Stimulated activated CD4-positive, alpha-beta T cell treated with anti-CD3 and anti-CD28 coated beads, Interleukin-1b, Interleukin-23, amount 100 ng/mL, for 1 hour (primary cell): ENCODE data around the gene TOMT.
"Not testable (repeated sequence)": the region's sequence is repeated elsewhere in the genome, so short reads cannot be mapped to it uniquely, and the experiment has no call there.

ENCODE experiments used
- DNase-seq, 2 donors: peaks; one replicate each; pipeline ENCODE4 v3.0.0-alpha.2; 2020; ENCODE audit warnings: low read depth in 2 of 2

The TOMT gene

GRCh38 chr11:72124046-72124445, 18.3 kb downstream of the TOMT start:
- no peak for DNase-seq

GRCh38 chr11:72125956-72126355, 20.2 kb downstream of the TOMT start:
- DNase-seq, result no peak

DNA sequence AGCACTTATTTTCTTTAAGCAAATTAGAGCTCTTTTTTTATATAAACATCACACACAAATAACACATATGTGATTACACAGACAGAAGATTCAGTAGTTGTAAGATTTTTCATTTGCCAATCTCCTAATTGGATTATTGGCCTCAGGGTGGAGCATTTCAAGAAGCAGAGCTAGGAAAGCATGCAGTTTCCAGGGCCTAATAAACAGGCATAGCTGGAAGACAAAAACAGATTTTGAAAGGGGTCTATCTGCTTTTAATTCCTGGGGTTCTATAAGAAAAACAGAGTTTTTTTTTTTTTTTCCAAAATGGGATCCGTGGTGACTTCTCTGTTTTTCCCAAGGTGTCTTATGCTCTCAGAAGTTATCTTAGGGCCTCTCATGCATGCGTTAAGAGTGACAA, 22.2 kb downstream of the TOMT start:
- no peak for DNase-seq

- DNase-seq, result no peak
Observed at GRCh38 chr11:72129381-72129780, 23.7 kb downstream of the TOMT start.

DNA sequence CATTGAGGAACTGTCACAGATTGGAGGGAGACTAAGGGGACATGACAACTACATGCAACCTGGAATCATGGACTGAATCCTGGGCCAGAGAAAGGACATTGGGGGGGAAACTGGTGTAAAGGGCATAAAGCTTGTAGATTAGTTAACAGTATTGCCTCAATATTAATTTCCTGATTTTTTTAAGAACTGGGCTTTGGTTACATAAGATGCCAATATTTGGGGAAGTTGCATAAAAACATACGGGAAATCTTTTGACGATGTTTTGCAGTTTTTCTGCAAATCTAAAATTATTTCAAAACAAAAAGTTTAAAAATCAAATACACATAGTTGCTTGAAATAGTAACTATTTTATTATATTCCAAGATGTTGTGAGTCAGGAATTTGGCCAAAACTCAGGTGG, 26.9 kb downstream of the TOMT start:
- no peak for DNase-seq

DNA sequence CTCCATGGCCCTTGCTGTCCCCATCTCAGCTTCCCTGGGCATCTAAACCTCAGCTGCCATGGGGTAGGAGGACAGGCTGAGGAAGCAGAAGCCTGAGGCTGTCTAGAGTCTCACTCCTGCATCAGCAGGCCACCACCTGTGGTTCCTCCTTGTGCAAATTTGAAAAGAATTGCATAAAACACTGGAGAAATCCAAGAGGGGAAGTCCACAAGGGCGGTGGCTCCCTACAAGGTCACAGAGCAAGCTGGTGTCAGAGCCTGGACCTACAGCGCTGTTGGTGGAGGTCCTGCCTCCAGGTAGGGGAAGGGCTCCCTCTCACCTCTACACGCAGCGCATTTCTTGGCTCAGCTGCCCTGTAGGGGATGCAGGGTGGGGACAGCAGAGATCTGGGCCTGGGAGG, 29.7 kb downstream of the TOMT start, which contains the start of gene FOLR3:
Gene FOLR3, plus strand, starts transcription at position 253 of the 400 bp plus-strand sequence. CDS start 228 bp downstream, outside the sequence.
- not testable (repeated sequence) for DNase-seq

- DNase-seq, result no peak
Observed at GRCh38 chr11:72135891-72136683, 30.4 kb downstream of the TOMT start.

- DNase-seq, result no peak
Observed at GRCh38 chr11:72136684-72137262, 31.0 kb downstream of the TOMT start.

DNA sequence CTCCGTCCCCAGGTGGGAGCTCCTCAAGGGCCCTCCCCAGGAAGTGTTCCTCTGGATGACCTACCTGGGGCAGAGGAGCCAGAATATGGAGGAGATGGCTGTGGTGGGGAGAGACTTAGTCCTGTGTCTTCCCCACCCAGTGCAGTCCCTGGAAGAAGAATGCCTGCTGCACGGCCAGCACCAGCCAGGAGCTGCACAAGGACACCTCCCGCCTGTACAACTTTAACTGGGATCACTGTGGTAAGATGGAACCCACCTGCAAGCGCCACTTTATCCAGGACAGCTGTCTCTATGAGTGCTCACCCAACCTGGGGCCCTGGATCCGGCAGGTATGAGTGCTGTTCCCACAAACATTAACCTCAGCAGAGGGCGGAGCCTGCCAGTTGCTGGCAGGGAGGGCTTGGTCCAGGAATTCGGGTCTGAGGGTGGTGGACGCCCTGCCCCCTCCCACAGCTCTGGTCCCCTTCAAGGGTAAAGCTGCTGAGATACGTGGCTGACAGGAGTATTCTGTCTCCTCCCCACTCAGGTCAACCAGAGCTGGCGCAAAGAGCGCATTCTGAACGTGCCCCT, 33.2 kb downstream of the TOMT start:
- DNase-seq, result no peak

- DNase-seq, result no peak
Observed at GRCh38 chr11:72139500-72139899, 33.8 kb downstream of the TOMT start.

DNA sequence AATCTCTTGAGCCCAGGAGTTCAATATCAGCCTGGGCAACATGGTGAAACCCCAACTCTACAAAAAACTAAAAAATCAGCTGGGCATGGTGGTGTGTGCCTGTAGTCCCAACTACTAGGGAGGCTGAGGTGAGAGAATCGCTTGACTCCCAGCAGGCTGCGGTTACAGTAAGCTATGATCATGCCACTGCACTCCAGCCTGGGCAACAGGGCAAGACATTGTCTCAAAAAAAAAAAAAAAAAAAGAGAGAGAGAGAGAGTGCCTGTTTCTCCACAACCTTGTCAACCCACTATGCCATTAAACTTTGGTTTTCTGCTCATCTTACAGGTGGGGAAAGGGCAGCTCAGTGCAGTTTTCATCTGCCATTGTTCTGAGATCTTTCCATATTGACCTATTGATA, 34.9 kb downstream of the TOMT start:
- DNase-seq, result no peak

DNA sequence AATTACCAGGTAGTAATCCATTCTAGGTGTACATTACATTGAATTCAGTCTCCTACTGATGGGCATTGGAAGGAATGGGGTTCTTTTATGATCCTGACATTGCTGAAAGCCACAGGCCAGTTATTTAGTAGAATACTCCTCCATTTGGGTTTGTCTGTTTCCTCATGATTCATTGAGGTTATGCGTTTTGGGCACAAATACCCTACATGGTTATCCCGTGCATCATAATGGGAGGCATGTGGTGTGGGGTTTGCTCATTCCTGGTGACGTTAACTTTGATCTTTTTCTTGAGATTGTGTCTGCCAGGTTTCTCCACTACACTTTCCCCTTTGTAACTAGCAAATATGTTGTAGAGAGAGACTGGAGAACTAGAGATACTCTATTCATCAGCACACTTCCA, 35.3 kb downstream of the TOMT start:
- no peak for DNase-seq

DNA sequence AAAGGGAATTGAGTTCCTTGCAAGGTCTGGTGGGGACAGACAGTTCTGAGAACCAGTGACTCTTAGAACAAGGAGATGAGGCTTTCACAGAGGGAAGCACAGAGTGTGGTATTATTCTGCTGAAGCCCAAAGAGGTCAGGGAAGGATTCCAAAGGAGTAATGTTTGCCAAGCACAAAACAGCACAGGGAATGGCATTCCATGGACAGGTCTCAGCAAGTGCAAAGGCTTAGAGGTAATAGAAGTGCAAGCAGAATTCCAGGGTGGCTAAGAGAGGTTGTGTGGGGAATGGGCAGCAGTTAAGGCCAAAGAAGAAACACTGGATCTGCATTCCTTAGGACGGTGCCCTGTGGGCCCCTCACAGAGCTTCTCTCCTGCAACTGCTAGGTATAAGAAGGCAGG, 36.4 kb downstream of the TOMT start:
- DNase-seq, result not testable (repeated sequence)

DNA sequence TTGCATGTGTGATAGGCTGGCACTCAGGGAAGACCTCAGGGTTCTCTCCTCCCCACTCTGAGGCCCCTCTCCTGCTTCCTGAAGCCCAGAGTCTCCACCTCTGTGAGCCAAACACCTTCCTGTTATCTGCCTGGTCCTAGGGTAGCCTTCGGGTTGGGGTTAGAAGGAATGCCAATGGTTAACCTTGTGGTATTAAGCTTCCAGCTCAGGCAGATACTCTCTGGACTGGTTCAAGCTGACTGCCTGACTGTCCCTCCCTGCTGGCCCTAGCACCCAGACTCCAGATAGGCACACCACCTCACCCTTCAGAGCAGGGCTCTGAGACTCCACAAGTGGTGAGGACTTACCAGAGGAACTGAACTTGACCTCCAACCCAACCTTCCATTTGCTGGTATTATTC, 36.8 kb downstream of the TOMT start:
- not testable (repeated sequence) for DNase-seq

DNA sequence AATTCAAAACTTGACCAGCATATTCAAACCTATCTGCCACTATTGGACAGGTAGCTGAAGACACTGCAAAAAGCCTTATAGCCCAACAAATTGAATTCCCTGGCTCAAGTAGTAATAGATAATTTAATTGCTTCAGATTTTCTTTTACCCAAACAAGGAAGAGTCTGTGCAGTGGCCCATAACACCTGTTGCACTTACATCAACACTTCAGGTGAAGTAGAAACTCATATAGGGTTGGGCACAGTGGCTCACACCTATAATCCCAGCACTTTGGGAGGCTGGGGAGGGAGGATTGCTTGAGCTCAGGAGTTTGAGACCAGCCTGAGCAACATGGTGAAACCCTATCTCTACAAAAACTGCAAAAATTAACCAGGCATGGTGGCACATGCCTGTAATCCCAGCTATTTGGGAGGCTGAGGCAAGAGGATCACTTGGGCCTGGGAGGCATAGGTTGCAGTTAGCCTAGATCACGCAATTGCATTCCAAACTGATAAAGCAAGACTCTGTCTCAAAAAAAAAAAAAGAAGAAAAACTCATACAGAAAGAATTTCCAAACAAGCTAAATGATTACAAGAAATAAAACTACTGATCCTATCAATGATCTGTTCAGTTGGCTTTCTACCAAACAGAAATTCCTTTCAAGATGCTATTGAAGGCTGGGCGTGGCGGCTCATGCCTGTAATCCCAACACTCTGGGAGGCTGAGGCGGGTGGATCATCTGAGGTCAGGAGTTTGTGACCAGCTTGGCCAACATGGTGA, 39.3 kb downstream of the TOMT start:
- DNase-seq, result no peak

DNA sequence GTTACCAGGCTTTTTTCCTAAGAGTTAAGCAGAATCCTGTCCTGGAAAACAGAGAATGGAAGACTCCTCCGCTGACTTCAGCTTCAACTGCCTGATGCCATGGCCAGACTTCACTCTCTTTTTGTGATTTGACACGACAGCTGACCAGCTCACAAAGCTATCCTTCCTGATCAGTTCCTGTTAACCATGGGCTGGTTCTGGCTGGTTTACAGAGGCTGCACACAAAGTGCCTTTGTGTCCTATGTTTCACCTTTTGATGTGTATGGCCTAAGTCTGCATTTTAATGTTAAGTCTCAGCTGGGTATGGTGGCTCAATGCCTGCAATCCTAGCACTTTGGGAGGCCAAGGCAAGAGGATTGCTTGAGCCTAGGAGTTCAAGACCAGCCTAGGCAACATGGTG, 40.9 kb downstream of the TOMT start:
- no peak for DNase-seq

DNA sequence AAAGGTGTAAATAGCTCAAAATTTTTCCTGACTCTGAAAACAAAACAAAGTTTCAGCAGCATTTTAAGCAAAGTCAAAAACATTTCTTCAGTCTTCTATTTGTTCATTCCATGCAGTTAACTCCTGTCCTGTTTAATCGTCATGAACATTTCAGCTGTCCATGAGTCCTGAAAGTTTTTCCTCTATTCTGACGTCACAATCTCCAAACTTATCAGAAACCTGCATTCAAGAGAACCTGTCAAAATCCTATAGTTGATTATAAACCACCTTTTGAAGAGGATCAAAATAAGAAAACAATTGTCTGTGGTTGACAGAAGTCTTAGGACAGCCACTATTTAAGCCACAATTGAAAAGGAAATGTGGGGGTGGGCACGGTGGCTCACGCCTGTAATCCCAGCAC, 45.2 kb downstream of the TOMT start:
- no peak for DNase-seq

- not testable (repeated sequence) for DNase-seq
Observed at GRCh38 chr11:72153874-72154273, 48.1 kb downstream of the TOMT start.

- DNase-seq, result no peak
Observed at GRCh38 chr11:72154816-72155215, 49.1 kb downstream of the TOMT start.

GRCh38 chr11:72155751-72156150, 50.0 kb downstream of the TOMT start:
- DNase-seq, result no peak

DNA sequence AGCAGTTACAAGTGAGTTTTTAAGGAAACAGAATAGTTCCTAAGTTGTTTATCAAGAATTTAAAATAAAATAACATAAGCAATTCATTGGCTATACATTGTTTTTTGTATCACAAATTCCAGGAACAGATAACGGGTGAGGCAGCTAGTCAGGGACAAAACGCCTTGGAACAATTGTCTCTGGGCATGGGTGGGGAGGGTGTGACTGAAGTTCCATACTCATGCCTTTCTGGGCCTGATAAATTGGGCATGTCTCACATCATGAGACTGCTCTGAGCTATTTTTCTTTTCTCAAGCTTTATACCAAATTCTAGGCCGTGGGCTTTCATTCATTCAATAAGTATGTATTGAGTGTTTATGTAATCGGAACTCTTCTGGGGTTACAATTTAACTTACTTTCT, 51.4 kb downstream of the TOMT start:
- DNase-seq, result no peak
